Measurements from ENCODE around the gene SLA2. TPM values are rescaled to one million over a fixed set of nuclear protein-coding genes. Genes with fewer than 3 reads are reported as not detected.

Gene SLA2
- total and polyA plus RNA-seq, 2 of the 8 experiments (the other 6 are each of a cell fraction or from before 2014, with no cell fraction given) = 0.18 TPM; not detected in 1

DNA sequence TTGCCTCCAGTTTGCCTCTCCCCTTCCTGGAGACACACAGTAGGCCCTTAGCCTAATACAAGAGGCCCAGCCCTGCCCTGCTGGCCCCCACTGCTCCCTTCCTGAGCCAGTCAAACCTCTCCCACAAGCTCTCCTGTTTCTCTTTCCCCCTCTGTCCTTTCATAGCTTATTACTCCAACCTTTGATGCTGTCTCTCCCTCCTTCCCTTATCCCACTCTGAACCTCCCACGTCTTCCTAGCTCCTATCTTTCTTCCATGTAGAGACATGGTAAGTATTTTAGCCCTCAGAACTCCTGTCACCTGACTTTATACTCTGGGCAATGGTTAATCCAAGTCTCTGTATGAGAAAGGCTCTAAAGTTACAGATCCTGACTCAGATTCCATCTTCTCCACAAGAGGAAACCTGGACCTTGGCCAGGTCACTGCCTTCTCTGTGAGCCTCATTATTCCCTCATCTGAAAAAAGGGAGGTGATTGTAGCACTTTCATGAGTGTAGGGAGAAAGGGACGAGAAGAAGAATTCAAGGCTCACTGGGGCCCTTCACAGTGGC is 65.9 kb downstream of the SLA2 start:
- Histone ChIP-seq H2BK5ac (ENCODE audit: low read depth, low read length) (no peak overlapping the region), H3K23me2 (ENCODE audit: low read depth, low read length) (peaks cover 5% of the 10 kb centered on the region; the same call in 1 of the 2 replicates), H4K20me1 (replicated peaks in 1 of 2; ENCODE audit: control insufficient read depth in 1 of 2, insufficient read depth in 2 of 2, low read length in 2 of 2) (peaks cover 3 to 4% of the 10 kb centered on the region in 2 experiments), H3K18ac (ENCODE audit: extremely low read depth, low read length) (no peak overlapping the region), H3K36me3 (ENCODE audit: control insufficient read depth in 2 of 4, insufficient read depth in 4 of 4, low read length in 3 of 4) (peaks cover 4 to 45% (median 22%) of the 10 kb centered on the region in 4 experiments), H3K23ac (ENCODE audit: insufficient read length) (no peak overlapping the region), H3K79me1 (ENCODE audit: low read depth, low read length) (peaks cover 7% of the 10 kb centered on the region), H3K4me3 (ENCODE audit: extremely low read depth in 1 of 4, insufficient read depth in 2 of 4, low read depth in 3 of 4, low read length in 4 of 4) (no peak overlapping the region), H2AFZ (ENCODE audit: low read length) (no peak overlapping the region), H2BK15ac (ENCODE audit: low read length) (no peak overlapping the region), H3K79me2 (ENCODE audit: control insufficient read depth in 1 of 2, insufficient read depth in 2 of 2, low read length in 2 of 2) (peaks cover 15 to 44% of the 10 kb centered on the region in 2 experiments), H2BK120ac (replicated peaks; ENCODE audit: low read depth, low read length) (no peak overlapping the region), H3K4me1 (replicated peaks in 1 of 4; ENCODE audit: control insufficient read depth in 3 of 4, insufficient read depth in 4 of 4, low read length in 3 of 4) (peaks cover 3 to 11% (median 8%) of the 10 kb centered on the region in 4 experiments), H4K8ac (ENCODE audit: extremely low read depth, insufficient read depth, low read length) (no peak overlapping the region), H3K14ac (ENCODE audit: insufficient read length) (no peak overlapping the region), H3K27me3 (replicated peaks in 1 of 4; ENCODE audit: control insufficient read depth in 3 of 4, extremely low read depth in 1 of 4, insufficient read depth in 3 of 4, low read length in 3 of 4) (no peaks in the 10 kb centered on the region), H3K27ac (ENCODE audit: low read depth, low read length) (no peak overlapping the region), H2BK20ac (ENCODE audit: low read length) (no peak overlapping the region), H2BK12ac (ENCODE audit: low read depth, low read length) (no peak overlapping the region), H3K9ac (replicated peaks in 1 of 4; ENCODE audit: extremely low read depth in 1 of 4, low read depth in 3 of 4, low read length in 3 of 4) (no peak overlapping the region), H2AK5ac (ENCODE audit: low read depth, low read length) (no peak overlapping the region), H3K4me2 (ENCODE audit: insufficient read depth in 1 of 2, low read depth in 2 of 2, low read length in 2 of 2) (no peak overlapping the region), H3K9me3 (ENCODE audit: insufficient read depth in 2 of 2, low read depth in 1 of 2, low read length in 1 of 2) (no peaks in the 10 kb centered on the region), H4K5ac (ENCODE audit: insufficient read length, low read depth, low read length) (no peak overlapping the region), H3K56ac (replicated peaks; ENCODE audit: insufficient read length, low read depth, low read length) (no peak overlapping the region), H3K4ac (replicated peaks; ENCODE audit: insufficient read length, low read depth, low read length) (no peak overlapping the region), H4K91ac (replicated peaks; ENCODE audit: insufficient read length, low read length) (no peak overlapping the region)
- POLR2A ChIA-PET (ENCODE audit: partially characterized antibody) = interaction anchor here (17.6 to 26.6 kb wide), 2 partner anchors 7 to 14 kb away, joined by 388 read pairs; partner anchors contain the start of genes RAB5IF and TGIF2
- DNase-seq (ENCODE audit: low read depth in 1 of 2, low spot score in 2 of 2) = no peak
- CTCF ChIA-PET (ENCODE audit: partially characterized antibody) = interaction anchor here (0.6 to 18.0 kb wide), 6 partner anchors 9 to 633 kb away, joined by 3 to 202 read pairs (median 3); partner anchors contain the start of gene RAB5IF
- WGBS, 2 experiments (ENCODE audit: extremely low coverage in 1 of 2, insufficient coverage in 1 of 2, insufficient read length in 1 of 2, insufficient replicate concordance in 2 of 2, low coverage in 1 of 2, low lambda C conversion rate in 2 of 2, missing lambda C conversion rate in 1 of 2) = 84% methylated on average over 2 of the region's 2 CpGs; no CpG with 5 or more reads in 1 of the 2 experiments
- no peak for FAIRE-seq
- TF ChIP-seq GABPA (IDR thresholded peaks at IDR 0.05; ENCODE audit: borderline replicate concordance, insufficient read depth, low read length) = no peak
- TF ChIP-seq, protein P1, sequence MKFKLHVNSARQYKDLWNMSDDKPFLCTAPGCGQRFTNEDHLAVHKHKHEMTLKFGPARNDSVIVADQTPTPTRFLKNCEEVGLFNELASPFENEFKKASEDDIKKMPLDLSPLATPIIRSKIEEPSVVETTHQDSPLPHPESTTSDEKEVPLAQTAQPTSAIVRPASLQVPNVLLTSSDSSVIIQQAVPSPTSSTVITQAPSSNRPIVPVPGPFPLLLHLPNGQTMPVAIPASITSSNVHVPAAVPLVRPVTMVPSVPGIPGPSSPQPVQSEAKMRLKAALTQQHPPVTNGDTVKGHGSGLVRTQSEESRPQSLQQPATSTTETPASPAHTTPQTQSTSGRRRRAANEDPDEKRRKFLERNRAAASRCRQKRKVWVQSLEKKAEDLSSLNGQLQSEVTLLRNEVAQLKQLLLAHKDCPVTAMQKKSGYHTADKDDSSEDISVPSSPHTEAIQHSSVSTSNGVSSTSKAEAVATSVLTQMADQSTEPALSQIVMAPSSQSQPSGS (IDR thresholded peaks at IDR 0.05; ENCODE audit: low read length) = no peak
- TF ChIP-seq SIN3A (conservative IDR thresholded peaks at IDR 0.05 in 1 of 2, IDR thresholded peaks at IDR 0.05 in 1 of 2; ENCODE audit: low read depth in 1 of 2, low read length in 2 of 2) = no peak
- no peak for TF ChIP-seq CTBP2 (IDR thresholded peaks at IDR 0.05; ENCODE audit: borderline replicate concordance, insufficient read depth, insufficient read length, low read length)
- TF ChIP-seq, protein P2, sequence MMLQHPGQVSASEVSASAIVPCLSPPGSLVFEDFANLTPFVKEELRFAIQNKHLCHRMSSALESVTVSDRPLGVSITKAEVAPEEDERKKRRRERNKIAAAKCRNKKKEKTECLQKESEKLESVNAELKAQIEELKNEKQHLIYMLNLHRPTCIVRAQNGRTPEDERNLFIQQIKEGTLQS (IDR thresholded peaks at IDR 0.05; ENCODE audit: insufficient read depth, low read depth, low read length) = no peak
- no peak for TF ChIP-seq JUND (IDR thresholded peaks at IDR 0.05; ENCODE audit: low read length)
- no peak for TF ChIP-seq RFX5 (IDR thresholded peaks at IDR 0.05; ENCODE audit: borderline replicate concordance, low read depth, low read length)
- TF ChIP-seq EGR1 (IDR thresholded peaks at IDR 0.05; ENCODE audit: borderline replicate concordance, low read depth, low read length) = no peak
- TF ChIP-seq POLR2AphosphoS5 (IDR thresholded peaks at IDR 0.05; ENCODE audit: low read depth, low read length) = no peak
